K562 (cell line): ENCODE results near the gene CAPN8. TPM values are rescaled to one million over a fixed set of nuclear protein-coding genes. Genes with fewer than 3 reads are reported as not detected.
A peak's percentile ranks its signal among the peaks of the same experiment; 100 is the strongest.

ENCODE experiments used
- BHLHE40 ChIP-seq: IDR thresholded peaks from 2 replicates; pipeline ENCODE4 v1.6.1; 2011; ENCODE audit warnings: low read length, improper control_type of control experiment
- CREM ChIP-seq: IDR thresholded peaks from 2 replicates; pipeline ENCODE4 v1.6.1; 2014; ENCODE audit warnings: antibody characterized with exemption, low read depth
- DPF2 ChIP-seq: fragments of 450-650 bp; IDR thresholded peaks from 2 replicates; pipeline ENCODE4 v1.6.1; 2016
- EP400 ChIP-seq: fragments of 450-650 bp; IDR thresholded peaks from 2 replicates; pipeline ENCODE4 v1.6.1; 2017; ENCODE audit warnings: antibody characterized with exemption, mild to moderate bottlenecking, moderate library complexity
- ETV1 ChIP-seq: fragments of 450-650 bp; conservative IDR thresholded peaks from 2 replicates; pipeline ENCODE4 v1.6.1; 2016; ENCODE audit warnings: missing genetic modification characterization, control low read depth, low read depth, missing compliant biosample characterization
- MAZ ChIP-seq, 2 experiments: fragments of 450-650 bp in 1 of 2; sonication (generic) in 1 of 2; formaldehyde crosslinking; IDR thresholded peaks in 1 of 2; conservative IDR thresholded peaks in 1 of 2; 2 replicates each; pipeline versions ENCODE4 v1.4.0 to v1.5.0; 2020; ENCODE audit warnings: mild to moderate bottlenecking in 1 of 2, missing genetic modification reagents in 1 of 2
- PML ChIP-seq: IDR thresholded peaks from 2 replicates; pipeline ENCODE4 v1.6.1; 2012; ENCODE audit warnings: low read length, inconsistent platforms
- RCOR1 ChIP-seq, 2 experiments: IDR thresholded peaks; 2 replicates each; pipeline ENCODE4 v1.6.1; 2012; ENCODE audit warnings: low read depth in 2 of 2, low read length in 2 of 2, borderline replicate concordance in 1 of 2, improper control_type of control experiment in 1 of 2
- SMAD4 ChIP-seq: fragments of 250-450 bp; sonication (Bioruptor Pico); conservative IDR thresholded peaks from 2 replicates; pipeline ENCODE4 v1.8.0; 2021; ENCODE audit warnings: inconsistent platforms, mild to moderate bottlenecking, moderate library complexity
- ZEB2 ChIP-seq: fragments of 450-650 bp; IDR thresholded peaks from 2 replicates; pipeline ENCODE4 v1.6.1; 2016
- ZNF699 ChIP-seq: fragments of 250-450 bp; sonication (Bioruptor Pico); IDR thresholded peaks from 2 replicates; pipeline ENCODE4 v1.8.0; 2021; ENCODE audit warnings: mild to moderate bottlenecking, moderate library complexity; ENCODE audit not compliant: insufficient replicate concordance
- polyA plus RNA-seq, 8 experiments: library from polyadenylated mRNA; depleted of rRNA in 4 of 8; stranded (reverse) in 5 of 8; unstranded in 3 of 8; fragments of >200 nt; fragmentation: Nextera tagmentation in 2 of 8; fragmentation: Illumina TruSeq in 1 of 8; extraction: Ambion mirVana in 2 of 8; extraction: Trizol in 1 of 8; gene quantifications; 2 replicates each; pipeline versions ENCODE4 v1.2.1 to v1.2.3, GENCODE V29; 2011 to 2014; ENCODE audit warnings: inconsistent platforms in 1 of 8, missing spikeins in 1 of 8
- total RNA-seq, 7 experiments: library from RNA; depleted of rRNA in 6 of 7; stranded (reverse); fragments of >200 nt in 6 of 7; fragmentation: Illumina TruSeq in 2 of 7; extraction: Trizol in 2 of 7; gene quantifications; 2 replicates each; pipeline versions ENCODE4 v1.2.1 to v1.2.3, GENCODE V29; 2011 to 2021; ENCODE audit warnings: low replicate concordance in 1 of 7
- TF ChIP-seq, protein P1 (sequence below): fragments of 250-450 bp; sonication (Bioruptor Pico); IDR thresholded peaks from 2 replicates; pipeline ENCODE4 v1.4.0; 2020
- TF ChIP-seq, protein P2 (sequence below): IDR thresholded peaks from 2 replicates; pipeline ENCODE4 v1.6.1; 2016; ENCODE audit warnings: missing genetic modification characterization, missing compliant biosample characterization
- TF ChIP-seq, protein P3 (sequence below): fragments of 450-650 bp; IDR thresholded peaks from 2 replicates; pipeline ENCODE4 v1.6.1; 2018; ENCODE audit not compliant: partially characterized antibody
- TF ChIP-seq, protein P4 (sequence below): sonication (generic); IDR thresholded peaks from 2 replicates; pipeline ENCODE4 v1.6.1; 2016

The CAPN8 gene
- total and polyA plus RNA-seq, 9 of the 15 experiments (the other 6 are each of a cell fraction or from before 2014, with no cell fraction given) = 0.06 TPM; not detected in 8

DNA sequence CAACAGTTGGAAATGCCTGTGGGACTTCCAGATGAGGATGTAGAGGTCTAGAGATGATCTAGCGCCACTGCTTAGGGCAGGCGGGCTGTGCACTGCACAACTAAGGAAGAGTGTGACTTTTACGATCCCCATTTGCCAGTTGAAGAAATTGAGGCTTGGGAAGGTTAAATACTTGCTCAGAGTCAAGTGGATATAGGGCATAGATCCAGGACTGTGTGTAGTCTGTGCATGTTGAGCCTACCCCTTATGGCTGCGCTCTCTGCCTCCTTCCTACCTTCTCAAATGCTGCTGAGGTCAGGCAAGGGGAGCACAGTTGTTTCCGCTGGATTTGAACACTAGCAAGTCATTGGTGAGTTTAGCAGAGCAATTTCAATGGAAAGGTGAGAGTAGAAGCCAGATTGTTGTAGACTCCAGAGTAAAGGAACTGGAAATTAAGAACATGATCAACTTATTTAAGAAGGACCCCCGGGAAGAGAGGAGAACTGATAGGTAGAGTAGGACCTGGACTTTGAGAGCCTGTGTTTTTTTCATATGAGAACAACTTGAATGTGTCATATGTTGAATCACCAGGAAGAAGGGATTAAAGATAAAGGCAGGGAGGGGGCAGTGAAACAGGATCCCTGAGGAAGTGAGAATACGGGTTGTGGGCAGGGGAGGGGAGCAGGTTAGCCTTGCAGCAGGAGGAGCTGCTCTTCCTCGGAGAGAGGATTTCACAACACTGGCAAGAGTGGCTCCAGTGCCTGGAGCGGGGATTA is 49.5 kb upstream of the CAPN8 start (continued):
- TF ChIP-seq, protein P1, sequence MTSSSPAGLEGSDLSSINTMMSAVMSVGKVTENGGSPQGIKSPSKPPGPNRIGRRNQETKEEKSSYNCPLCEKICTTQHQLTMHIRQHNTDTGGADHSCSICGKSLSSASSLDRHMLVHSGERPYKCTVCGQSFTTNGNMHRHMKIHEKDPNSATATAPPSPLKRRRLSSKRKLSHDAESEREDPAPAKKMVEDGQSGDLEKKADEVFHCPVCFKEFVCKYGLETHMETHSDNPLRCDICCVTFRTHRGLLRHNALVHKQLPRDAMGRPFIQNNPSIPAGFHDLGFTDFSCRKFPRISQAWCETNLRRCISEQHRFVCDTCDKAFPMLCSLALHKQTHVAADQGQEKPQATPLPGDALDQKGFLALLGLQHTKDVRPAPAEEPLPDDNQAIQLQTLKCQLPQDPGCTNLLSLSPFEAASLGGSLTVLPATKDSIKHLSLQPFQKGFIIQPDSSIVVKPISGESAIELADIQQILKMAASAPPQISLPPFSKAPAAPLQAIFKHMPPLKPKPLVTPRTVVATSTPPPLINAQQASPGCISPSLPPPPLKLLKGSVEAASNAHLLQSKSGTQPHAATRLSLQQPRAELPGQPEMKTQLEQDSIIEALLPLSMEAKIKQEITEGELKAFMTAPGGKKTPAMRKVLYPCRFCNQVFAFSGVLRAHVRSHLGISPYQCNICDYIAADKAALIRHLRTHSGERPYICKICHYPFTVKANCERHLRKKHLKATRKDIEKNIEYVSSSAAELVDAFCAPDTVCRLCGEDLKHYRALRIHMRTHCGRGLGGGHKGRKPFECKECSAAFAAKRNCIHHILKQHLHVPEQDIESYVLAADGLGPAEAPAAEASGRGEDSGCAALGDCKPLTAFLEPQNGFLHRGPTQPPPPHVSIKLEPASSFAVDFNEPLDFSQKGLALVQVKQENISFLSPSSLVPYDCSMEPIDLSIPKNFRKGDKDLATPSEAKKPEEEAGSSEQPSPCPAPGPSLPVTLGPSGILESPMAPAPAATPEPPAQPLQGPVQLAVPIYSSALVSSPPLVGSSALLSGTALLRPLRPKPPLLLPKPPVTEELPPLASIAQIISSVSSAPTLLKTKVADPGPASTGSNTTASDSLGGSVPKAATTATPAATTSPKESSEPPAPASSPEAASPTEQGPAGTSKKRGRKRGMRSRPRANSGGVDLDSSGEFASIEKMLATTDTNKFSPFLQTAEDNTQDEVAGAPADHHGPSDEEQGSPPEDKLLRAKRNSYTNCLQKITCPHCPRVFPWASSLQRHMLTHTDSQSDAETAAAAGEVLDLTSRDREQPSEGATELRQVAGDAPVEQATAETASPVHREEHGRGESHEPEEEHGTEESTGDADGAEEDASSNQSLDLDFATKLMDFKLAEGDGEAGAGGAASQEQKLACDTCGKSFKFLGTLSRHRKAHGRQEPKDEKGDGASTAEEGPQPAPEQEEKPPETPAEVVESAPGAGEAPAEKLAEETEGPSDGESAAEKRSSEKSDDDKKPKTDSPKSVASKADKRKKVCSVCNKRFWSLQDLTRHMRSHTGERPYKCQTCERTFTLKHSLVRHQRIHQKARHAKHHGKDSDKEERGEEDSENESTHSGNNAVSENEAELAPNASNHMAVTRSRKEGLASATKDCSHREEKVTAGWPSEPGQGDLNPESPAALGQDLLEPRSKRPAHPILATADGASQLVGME (CRISPR knock-in tag) = 0 out of 2 replicates have a peak, but pooled peaks have one; percentile 19
- TF ChIP-seq EP400 (peak; percentile 49; the same call in 1 of the 2 replicates), MAZ (CRISPR knock-in tag; conservative IDR thresholded peaks at IDR 0.05 in 1 of 2, IDR thresholded peaks at IDR 0.05 in 1 of 2) (peak; percentile 48 to 85; a peak in 3 of 4 replicates), ZEB2 (peak; percentile 13; the same call in 1 of the 2 replicates), ETV1 (tag) (peak; percentile 18; the same call in 1 of the 2 replicates), RCOR1 (IDR thresholded peaks at IDR 0.05; ENCODE audit: borderline replicate concordance in 1 of 2, low read depth in 2 of 2, low read length in 2 of 2) (peak in 1 of 2 experiments; percentile 31; a peak in 1 of 4 replicates), DPF2 (peak; percentile 88), SMAD4 (0 out of 2 replicates have a peak, but pooled peaks have one; percentile 24), CREM (peak; percentile 51; the same call in 1 of the 2 replicates), ZNF699 (CRISPR knock-in tag) (no peak), PML (peak; percentile 15; the same call in 1 of the 2 replicates), BHLHE40 (0 out of 2 replicates have a peak, but pooled peaks have one; percentile 4)
- TF ChIP-seq, protein P2, sequence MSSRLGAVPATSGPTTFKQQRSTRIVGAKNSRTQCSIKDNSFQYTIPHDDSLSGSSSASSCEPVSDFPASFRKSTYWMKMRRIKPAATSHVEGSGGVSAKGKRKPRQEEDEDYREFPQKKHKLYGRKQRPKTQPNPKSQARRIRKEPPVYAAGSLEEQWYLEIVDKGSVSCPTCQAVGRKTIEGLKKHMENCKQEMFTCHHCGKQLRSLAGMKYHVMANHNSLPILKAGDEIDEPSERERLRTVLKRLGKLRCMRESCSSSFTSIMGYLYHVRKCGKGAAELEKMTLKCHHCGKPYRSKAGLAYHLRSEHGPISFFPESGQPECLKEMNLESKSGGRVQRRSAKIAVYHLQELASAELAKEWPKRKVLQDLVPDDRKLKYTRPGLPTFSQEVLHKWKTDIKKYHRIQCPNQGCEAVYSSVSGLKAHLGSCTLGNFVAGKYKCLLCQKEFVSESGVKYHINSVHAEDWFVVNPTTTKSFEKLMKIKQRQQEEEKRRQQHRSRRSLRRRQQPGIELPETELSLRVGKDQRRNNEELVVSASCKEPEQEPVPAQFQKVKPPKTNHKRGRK = no peak
- TF ChIP-seq, protein P3, sequence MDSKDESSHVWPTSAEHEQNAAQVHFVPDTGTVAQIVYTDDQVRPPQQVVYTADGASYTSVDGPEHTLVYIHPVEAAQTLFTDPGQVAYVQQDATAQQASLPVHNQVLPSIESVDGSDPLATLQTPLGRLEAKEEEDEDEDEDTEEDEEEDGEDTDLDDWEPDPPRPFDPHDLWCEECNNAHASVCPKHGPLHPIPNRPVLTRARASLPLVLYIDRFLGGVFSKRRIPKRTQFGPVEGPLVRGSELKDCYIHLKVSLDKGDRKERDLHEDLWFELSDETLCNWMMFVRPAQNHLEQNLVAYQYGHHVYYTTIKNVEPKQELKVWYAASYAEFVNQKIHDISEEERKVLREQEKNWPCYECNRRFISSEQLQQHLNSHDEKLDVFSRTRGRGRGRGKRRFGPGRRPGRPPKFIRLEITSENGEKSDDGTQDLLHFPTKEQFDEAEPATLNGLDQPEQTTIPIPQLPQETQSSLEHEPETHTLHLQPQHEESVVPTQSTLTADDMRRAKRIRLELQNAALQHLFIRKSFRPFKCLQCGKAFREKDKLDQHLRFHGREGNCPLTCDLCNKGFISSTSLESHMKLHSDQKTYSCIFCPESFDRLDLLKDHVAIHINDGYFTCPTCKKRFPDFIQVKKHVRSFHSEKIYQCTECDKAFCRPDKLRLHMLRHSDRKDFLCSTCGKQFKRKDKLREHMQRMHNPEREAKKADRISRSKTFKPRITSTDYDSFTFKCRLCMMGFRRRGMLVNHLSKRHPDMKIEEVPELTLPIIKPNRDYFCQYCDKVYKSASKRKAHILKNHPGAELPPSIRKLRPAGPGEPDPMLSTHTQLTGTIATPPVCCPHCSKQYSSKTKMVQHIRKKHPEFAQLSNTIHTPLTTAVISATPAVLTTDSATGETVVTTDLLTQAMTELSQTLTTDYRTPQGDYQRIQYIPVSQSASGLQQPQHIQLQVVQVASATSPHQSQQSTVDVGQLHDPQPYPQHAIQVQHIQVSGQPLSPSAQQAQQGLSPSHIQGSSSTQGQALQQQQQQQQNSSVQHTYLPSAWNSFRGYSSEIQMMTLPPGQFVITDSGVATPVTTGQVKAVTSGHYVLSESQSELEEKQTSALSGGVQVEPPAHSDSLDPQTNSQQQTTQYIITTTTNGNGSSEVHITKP = peak; percentile 15
- TF ChIP-seq, protein P4, sequence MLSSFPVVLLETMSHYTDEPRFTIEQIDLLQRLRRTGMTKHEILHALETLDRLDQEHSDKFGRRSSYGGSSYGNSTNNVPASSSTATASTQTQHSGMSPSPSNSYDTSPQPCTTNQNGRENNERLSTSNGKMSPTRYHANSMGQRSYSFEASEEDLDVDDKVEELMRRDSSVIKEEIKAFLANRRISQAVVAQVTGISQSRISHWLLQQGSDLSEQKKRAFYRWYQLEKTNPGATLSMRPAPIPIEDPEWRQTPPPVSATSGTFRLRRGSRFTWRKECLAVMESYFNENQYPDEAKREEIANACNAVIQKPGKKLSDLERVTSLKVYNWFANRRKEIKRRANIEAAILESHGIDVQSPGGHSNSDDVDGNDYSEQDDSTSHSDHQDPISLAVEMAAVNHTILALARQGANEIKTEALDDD = peak; percentile 36; the same call in 1 of the 2 replicates
